Ovary (tissue), 9 donors: Measurements from ENCODE around the gene ETFA. TPM values are rescaled to one million over a fixed set of nuclear protein-coding genes. Genes with fewer than 3 reads are reported as not detected.

Experiments used
- DNase-seq, 5 donors: peaks; one replicate each; pipeline ENCODE4 v3.0.0-alpha.2; 2019 to 2020
- H3K27ac ChIP-seq, 2 donors: fragments of 200-600 bp; one replicate each; pipeline versions ENCODE4 v1.5.1 to v1.8.0; 2019 to 2022
- H3K27me3 ChIP-seq: fragments of 200-600 bp; one replicate; pipeline ENCODE4 v1.8.0; 2022
- H3K36me3 ChIP-seq: fragments of 200-600 bp; sonication (generic); one replicate; pipeline ENCODE4 v1.5.1; 2019
- H3K4me1 ChIP-seq: one replicate; pipeline ENCODE4 v1.8.1; 2013; ENCODE audit warnings: mild to moderate bottlenecking, moderate library complexity; ENCODE audit not compliant: insufficient read depth
- H3K4me3 ChIP-seq: fragments of 200-600 bp; sonication (generic); one replicate; pipeline ENCODE4 v1.5.1; 2017
- H3K9me3 ChIP-seq, 2 donors: fragments of 200-600 bp in 1 of 2; sonication (generic) in 1 of 2; one replicate each; pipeline versions ENCODE4 v1.5.1 to v1.8.1; 2013 to 2019; ENCODE audit warnings: mild to moderate bottlenecking in 1 of 2, moderate library complexity in 1 of 2
- EP300 ChIP-seq: sonication (generic); formaldehyde crosslinking; IDR thresholded peaks from one replicate; pipeline ENCODE4 v1.6.1; 2017; ENCODE audit warnings: antibody characterized with exemption
- POLR2A ChIP-seq: fragments of 450-650 bp; IDR thresholded peaks from one replicate; pipeline ENCODE4 v1.6.1; 2017; ENCODE audit warnings: antibody characterized with exemption, mild to moderate bottlenecking, moderate library complexity
- WGBS, 3 donors: extraction: QIAGEN DNeasy Blood & Tissue Kit in 1 of 3; methylation state at CpG; one replicate each; pipeline versions ENCODE4 v1.1.5 to v1.1.7; 2013 to 2017; 5-methylcytosine and 5-hydroxymethylcytosine counted together
- intact Hi-C, 4 donors: fragments of 100-400 bp; cut with DNase I; formaldehyde crosslinking; loops; one replicate each; pipeline versions ENCODE4 v1.11.0 to v1.15.1; 2022 to 2023
- polyA plus RNA-seq, 2 donors: library from polyadenylated mRNA; stranded (reverse); fragments of 200-250 nt in 1 of 2; fragments of 350-450 nt in 1 of 2; fragmentation: Illumina TruSeq in 1 of 2; extraction: RNeasy Lipid Tissue Mini Kit (QIAGEN cat#74804) in 1 of 2; gene quantifications; one replicate each; pipeline ENCODE4 v1.2.3, GENCODE V29; 2013 to 2014
- total RNA-seq, 7 donors: library from RNA; depleted of rRNA in 2 of 7; stranded (reverse); fragments of >200 nt in 2 of 7; fragmentation: NEBNext Ultra II Directional in 3 of 7; extraction: Animal tissue kit (Norgen Biotek cat#: 25700) in 3 of 7; gene quantifications; one replicate each; pipeline versions ENCODE4 v1.1.0 to v1.2.4, GENCODE V29; 2016 to 2023
- TF ChIP-seq, protein P1 (sequence below), 3 donors: fragments of 450-650 bp in 2 of 3; fragments of 200-600 bp in 1 of 3; IDR thresholded peaks; one replicate each; pipeline versions ENCODE4 v1.5.1 to v1.8.0; 2016 to 2022; ENCODE audit warnings: antibody characterized with exemption in 3 of 3, mild to moderate bottlenecking in 1 of 3
- donor health status: DM: no; HTN: no; CAD: no; lungs with moderate emphysema.
- donor health status: DM: no; HTN: no; CAD: no.
- donor health status: Bipolar disorder and iron deficiency.
- donor health status: DM: yes; HTN: yes; CAD: no.
- donor health status: DM: no; HTN: no; CAD: no.
- donor health status: DM: yes; HTN: yes; CAD: no.

ETFA gene
- total and polyA plus RNA-seq, 9 donors, result 45.8 to 97.4 (median 71.7) TPM

- Histone ChIP-seq H3K27ac (no peak overlapping the region), H3K36me3 (no peaks in the 10 kb centered on the region), H3K4me3 (no peak overlapping the region), H3K9me3 (no peaks in the 10 kb centered on the region), H3K4me1 (no peaks in the 10 kb centered on the region), H3K27me3 (no peaks in the 10 kb centered on the region)
- intact Hi-C loops, result no loop called here
- no peak for DNase-seq
- TF ChIP-seq EP300 (no peak), POLR2A (no peak)
- TF ChIP-seq, protein P1, sequence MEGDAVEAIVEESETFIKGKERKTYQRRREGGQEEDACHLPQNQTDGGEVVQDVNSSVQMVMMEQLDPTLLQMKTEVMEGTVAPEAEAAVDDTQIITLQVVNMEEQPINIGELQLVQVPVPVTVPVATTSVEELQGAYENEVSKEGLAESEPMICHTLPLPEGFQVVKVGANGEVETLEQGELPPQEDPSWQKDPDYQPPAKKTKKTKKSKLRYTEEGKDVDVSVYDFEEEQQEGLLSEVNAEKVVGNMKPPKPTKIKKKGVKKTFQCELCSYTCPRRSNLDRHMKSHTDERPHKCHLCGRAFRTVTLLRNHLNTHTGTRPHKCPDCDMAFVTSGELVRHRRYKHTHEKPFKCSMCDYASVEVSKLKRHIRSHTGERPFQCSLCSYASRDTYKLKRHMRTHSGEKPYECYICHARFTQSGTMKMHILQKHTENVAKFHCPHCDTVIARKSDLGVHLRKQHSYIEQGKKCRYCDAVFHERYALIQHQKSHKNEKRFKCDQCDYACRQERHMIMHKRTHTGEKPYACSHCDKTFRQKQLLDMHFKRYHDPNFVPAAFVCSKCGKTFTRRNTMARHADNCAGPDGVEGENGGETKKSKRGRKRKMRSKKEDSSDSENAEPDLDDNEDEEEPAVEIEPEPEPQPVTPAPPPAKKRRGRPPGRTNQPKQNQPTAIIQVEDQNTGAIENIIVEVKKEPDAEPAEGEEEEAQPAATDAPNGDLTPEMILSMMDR (IDR thresholded peaks at IDR 0.05), result no peak
- WGBS, 3 donors, result 93 to 98% (median 97%) methylated on average over 4 of the region's 4 CpGs
Observed at GRCh38 chr15:76251717-76252116, 59.6 kb downstream of the ETFA start.

DNA sequence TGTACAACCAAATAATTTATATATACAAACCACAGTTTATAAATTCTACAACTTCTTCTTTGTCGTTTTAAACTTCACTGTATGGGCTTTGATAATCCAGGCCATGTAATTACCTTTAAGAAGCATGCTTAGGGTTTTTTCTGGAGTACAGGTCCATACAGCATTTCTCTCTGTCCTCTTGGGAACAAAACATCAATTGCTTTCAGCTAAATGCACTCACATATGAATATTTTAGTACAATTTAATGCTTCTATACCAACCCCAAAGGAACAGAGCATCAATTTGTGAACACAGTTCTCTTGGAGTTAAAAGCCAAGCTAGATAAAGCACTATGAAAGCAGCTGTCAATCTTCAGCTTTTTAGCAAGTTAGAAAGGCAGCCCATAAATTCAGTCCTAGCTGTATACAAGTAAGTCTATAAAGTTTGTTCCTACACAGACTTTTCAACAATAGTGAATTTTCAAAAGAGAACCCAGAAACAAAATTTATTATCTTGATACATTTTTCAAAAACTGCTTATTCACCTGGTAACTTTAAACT, 66.1 kb downstream of the ETFA start:
- Histone ChIP-seq H3K27me3 (no peaks in the 10 kb centered on the region), H3K9me3 (no peaks in the 10 kb centered on the region), H3K4me1 (no peaks in the 10 kb centered on the region), H3K36me3 (no peaks in the 10 kb centered on the region), H3K4me3 (no peak overlapping the region), H3K27ac (no peak overlapping the region)
- WGBS, 3 donors, result 69 to 77% (median 71%) methylated on average over 1 of the region's 1 CpG
- intact Hi-C loops, result no loop called here
- DNase-seq, result no peak
- TF ChIP-seq, protein P1 (IDR thresholded peaks at IDR 0.05), result no peak
- TF ChIP-seq EP300 (no peak), POLR2A (no peak)

DNA sequence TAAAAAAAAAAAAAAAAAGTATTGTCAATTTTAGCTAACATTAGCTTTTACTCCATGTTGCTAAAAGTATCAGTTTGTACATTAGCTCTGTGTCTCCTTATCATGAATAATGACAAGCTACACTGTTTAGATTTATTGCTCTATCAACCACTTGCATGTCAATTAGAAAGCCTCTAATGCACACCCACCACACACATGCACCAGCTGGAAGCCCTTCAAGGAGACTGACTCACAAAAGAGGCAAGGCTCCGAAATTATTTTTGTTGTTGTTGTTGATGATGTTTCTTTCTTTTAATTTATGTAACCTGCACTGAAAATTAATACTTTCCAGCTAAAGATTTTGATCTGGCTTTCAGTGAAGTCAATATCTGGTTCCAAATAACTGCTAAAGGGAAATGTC, 71.5 kb downstream of the ETFA start:
- intact Hi-C loops, result loop anchor here in 2 of 4 donors (5.0 to 10.0 kb wide), 2 partner anchors 157 to 625 kb away; no protein-coding TSS in a partner anchor
- no peaks in the 10 kb centered on the region for H3K9me3 ChIP-seq
- H3K4me3 ChIP-seq, result no peak overlapping the region
- no peak for DNase-seq
- no peaks in the 10 kb centered on the region for H3K36me3 ChIP-seq
- no peaks in the 10 kb centered on the region for H3K4me1 ChIP-seq
- TF ChIP-seq, protein P1 (IDR thresholded peaks at IDR 0.05), result no peak
- TF ChIP-seq EP300 (no peak), POLR2A (no peak)
- no peak overlapping the region for H3K27ac ChIP-seq
- WGBS, 3 donors, result 36 to 55% (median 38%) methylated on average over 1 of the region's 1 CpG
- H3K27me3 ChIP-seq, result no peaks in the 10 kb centered on the region

- no peak for DNase-seq
- Histone ChIP-seq H3K4me3 (no peak overlapping the region), H3K36me3 (no peaks in the 10 kb centered on the region), H3K9me3 (no peaks in the 10 kb centered on the region), H3K27ac (no peak overlapping the region), H3K4me1 (no peaks in the 10 kb centered on the region), H3K27me3 (no peaks in the 10 kb centered on the region)
- WGBS, 3 donors, result 70 to 77% (median 72%) methylated on average over 2 of the region's 2 CpGs
- intact Hi-C loops, result loop anchor here in 2 of 4 donors (5.0 to 10.0 kb wide), 2 partner anchors 154 to 628 kb away; no protein-coding TSS in a partner anchor
- TF ChIP-seq EP300 (no peak), POLR2A (no peak)
- TF ChIP-seq, protein P1 (IDR thresholded peaks at IDR 0.05), result no peak
Observed at GRCh38 chr15:76236350-76236749, 74.9 kb downstream of the ETFA start.
